Naive thymus-derived CD8-positive, alpha-beta T cell (primary cell): ENCODE results near the gene ZNF281. TPM values are rescaled to one million over a fixed set of nuclear protein-coding genes. Genes with fewer than 3 reads are reported as not detected.

Source experiments
- ATAC-seq, 2 donors: fragments of 150-1000 bp; cut with Tn5 transposase in 1 of 2; sonication (Bioruptor Pico), chemical (Tn5 transposase) in 1 of 2; 1 replicate in 1 of 2; 2 replicates in 1 of 2; pipeline ENCODE4 v1.10.0; 2021; ENCODE audit warnings: mild to moderate bottlenecking in 2 of 2, moderate library complexity in 2 of 2
- POLR2A ChIA-PET: fragments of 350-600 bp; sonication (Branson Sonifier 250); formaldehyde crosslinking; loops from one replicate; lab custom pipeline; 2021; ENCODE audit warnings: antibody characterized with exemption; lab: Charles Lee
- DNase-seq, 10 donors: peaks; one replicate each; pipeline versions ENCODE4 v3.0.0 to v3.0.0-alpha.2; 2020 to 2022
- H3K27ac Mint-ChIP-seq, 10 donors: one replicate each; pipeline ENCODE4 v1.8.0; 2020 to 2022; ENCODE audit warnings: mild to moderate bottlenecking in 10 of 10, mixed read lengths in 10 of 10, moderate library complexity in 4 of 10, inconsistent platforms in 1 of 10
- H3K27me3 Mint-ChIP-seq, 5 donors: one replicate each; pipeline ENCODE4 v1.8.0; 2021 to 2022; ENCODE audit warnings: mixed read lengths in 5 of 5
- H3K36me3 Mint-ChIP-seq, 3 donors: one replicate each; pipeline ENCODE4 v1.8.0; 2020 to 2022; ENCODE audit warnings: mixed read lengths in 3 of 3, mild to moderate bottlenecking in 2 of 3, inconsistent platforms in 1 of 3
- H3K4me1 Mint-ChIP-seq, 4 donors: one replicate each; pipeline ENCODE4 v1.8.0; 2021 to 2022; ENCODE audit warnings: mixed read lengths in 4 of 4
- H3K4me3 Mint-ChIP-seq, 10 donors: one replicate each; pipeline ENCODE4 v1.8.0; 2020 to 2022; ENCODE audit warnings: mild to moderate bottlenecking in 10 of 10, mixed read lengths in 10 of 10, moderate library complexity in 6 of 10, inconsistent platforms in 1 of 10
- H3K9me3 Mint-ChIP-seq, 9 donors: one replicate each; pipeline ENCODE4 v1.8.0; 2020 to 2022; ENCODE audit warnings: mixed read lengths in 9 of 9, mild to moderate bottlenecking in 3 of 9, inconsistent platforms in 1 of 9, moderate library complexity in 1 of 9
- polyA plus RNA-seq, 3 donors: library from polyadenylated mRNA; unstranded; fragments of 300-500 nt; fragmentation: Illumina TruSeq; gene quantifications; one replicate each; pipeline ENCODE4 v1.2.3, GENCODE V29; 2021
- total RNA-seq, 8 experiments: library from RNA in 2 of 8; stranded (reverse) in 2 of 8; gene quantifications; one replicate each; pipeline ENCODE4 v1.2.3 and lab custom pipeline; 2021 to 2026

The ZNF281 gene
- total and polyA plus RNA-seq, 5 experiments from 2014 or later, result 24.7 to 38.4 (median 27.7) TPM

DNA sequence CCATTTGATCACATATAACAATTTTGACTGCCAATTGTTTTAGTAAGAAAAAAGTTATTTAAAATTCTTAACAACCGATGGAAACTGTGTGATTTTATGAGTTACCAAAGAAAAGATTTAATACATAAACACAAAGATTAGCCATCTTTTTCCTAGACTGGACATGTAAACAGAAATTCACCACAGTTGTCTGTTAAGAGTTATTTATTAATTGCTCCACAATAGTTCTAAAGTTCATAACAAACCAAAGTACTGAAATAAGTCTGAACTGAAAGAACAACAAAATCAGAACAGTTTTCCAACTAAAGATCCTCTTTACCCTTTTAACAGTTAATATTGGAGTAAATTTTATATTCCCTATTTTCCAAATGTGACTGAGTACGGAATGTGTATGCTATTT is 8.6 kb downstream of the ZNF281 start:
- no peak for ATAC-seq
- Mint-ChIP-seq H3K4me3 (peak overlapping the region in 1 of 10 donors; percentile 1), H3K9me3 (peaks cover 0 to 4% (median 0%) of the 10 kb centered on the region in 9 donors), H3K27me3 (no peaks in the 10 kb centered on the region), H3K36me3 (peaks cover 5 to 59% (median 19%) of the 10 kb centered on the region in 3 donors), H3K4me1 (peaks cover 14 to 45% (median 36%) of the 10 kb centered on the region in 4 donors), H3K27ac (no peak overlapping the region)
- POLR2A ChIA-PET, result interaction anchor here (0.8 kb wide), 1 partner anchor 15 kb away, joined by 3 read pairs; no protein-coding TSS in a partner anchor
- DNase-seq, result no peak

GRCh38 chr1:200400556-200400955 is 9.3 kb downstream of the ZNF281 start:
- POLR2A ChIA-PET, result no interaction called here
- no peak for ATAC-seq

GRCh38 chr1:200399860-200400259 is 10.0 kb downstream of the ZNF281 start:
- Mint-ChIP-seq H3K27me3 (no peaks in the 10 kb centered on the region), H3K36me3 (peaks cover 0 to 49% (median 14%) of the 10 kb centered on the region in 3 donors), H3K9me3 (no peaks in the 10 kb centered on the region), H3K4me1 (peaks cover 8 to 34% (median 22%) of the 10 kb centered on the region in 4 donors), H3K27ac (peak overlapping the region in 3 of 10 donors; percentile 13 to 54 (median 17)), H3K4me3 (no peak overlapping the region)
- POLR2A ChIA-PET, result no interaction called here
- no peak for ATAC-seq
- no peak for DNase-seq

More at GRCh38 chr1:200400556-200400955, 9.3 kb downstream of the ZNF281 start:
- peak overlapping the region in 1 of 10 donors; percentile 19 for H3K27ac Mint-ChIP-seq
- H3K27me3 Mint-ChIP-seq, result no peaks in the 10 kb centered on the region
- no peaks in the 10 kb centered on the region for H3K9me3 Mint-ChIP-seq
- H3K4me1 Mint-ChIP-seq, result peaks cover 8 to 39% (median 28%) of the 10 kb centered on the region in 4 donors
- peaks cover 0 to 55% (median 14%) of the 10 kb centered on the region in 3 donors for H3K36me3 Mint-ChIP-seq
- H3K4me3 Mint-ChIP-seq, result no peak overlapping the region
- DNase-seq, result no peak

- no peaks in the 10 kb centered on the region for H3K9me3 Mint-ChIP-seq
- no peak overlapping the region for H3K4me3 Mint-ChIP-seq
- ATAC-seq (no peak), DNase-seq (no peak)
- no peak overlapping the region for H3K27ac Mint-ChIP-seq
- no peaks in the 10 kb centered on the region for H3K27me3 Mint-ChIP-seq
- POLR2A ChIA-PET, result interaction anchor here (0.7 kb wide), 1 partner anchor 245 kb away, joined by 3 read pairs; no protein-coding TSS in a partner anchor
- peaks cover 0 to 37% (median 7%) of the 10 kb centered on the region in 3 donors for H3K36me3 Mint-ChIP-seq
- H3K4me1 Mint-ChIP-seq, result peaks cover 8 to 26% (median 18%) of the 10 kb centered on the region in 4 donors
These were observed 11.5 kb downstream of the ZNF281 start for GRCh38 chr1:200398373-200398772.

DNA sequence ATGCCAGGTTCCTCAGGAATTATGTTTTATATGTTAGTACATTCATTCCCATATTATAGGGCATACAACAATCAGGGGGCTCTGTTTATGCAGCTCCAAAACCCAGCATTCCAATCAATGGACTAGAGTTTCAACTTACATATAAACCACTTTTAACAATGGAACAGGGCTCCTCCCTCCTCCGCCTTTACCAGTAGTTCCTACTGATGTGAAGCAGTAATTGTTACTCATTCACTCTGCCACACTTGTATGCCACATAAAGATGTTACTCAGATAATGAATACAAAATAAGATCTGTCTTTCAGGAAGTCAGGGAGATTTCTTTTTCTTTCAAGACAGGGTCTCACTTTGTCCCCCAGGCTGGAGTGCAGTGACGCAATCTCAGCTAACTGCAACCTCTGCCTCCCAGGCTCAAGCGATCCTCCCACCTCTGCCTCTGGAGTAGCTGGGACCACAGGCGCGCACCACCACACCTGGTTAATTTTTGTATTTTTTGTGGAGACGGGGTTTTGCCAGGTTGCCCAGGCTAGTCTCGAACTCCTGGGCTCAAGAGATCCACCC is 17.1 kb downstream of the ZNF281 start:
- POLR2A ChIA-PET, result no interaction called here
- H3K27ac Mint-ChIP-seq, result no peak overlapping the region

GRCh38 chr1:200391747-200392146 is 18.1 kb downstream of the ZNF281 start:
- Mint-ChIP-seq H3K27ac (peak overlapping the region in 1 of 10 donors; percentile 25), H3K4me3 (no peak overlapping the region), H3K4me1 (peaks cover 0 to 5% (median 0%) of the 10 kb centered on the region in 4 donors), H3K9me3 (no peaks in the 10 kb centered on the region), H3K27me3 (no peaks in the 10 kb centered on the region), H3K36me3 (peaks cover 0 to 5% (median 0%) of the 10 kb centered on the region in 3 donors)
- POLR2A ChIA-PET, result no interaction called here
- ATAC-seq, result no peak
- no peak for DNase-seq

More for the DNA sequence above, 17.1 kb downstream of the ZNF281 start:
- Mint-ChIP-seq H3K4me3 (no peak overlapping the region), H3K4me1 (peaks cover 0 to 5% (median 0%) of the 10 kb centered on the region in 4 donors), H3K9me3 (no peaks in the 10 kb centered on the region), H3K36me3 (peaks cover 0 to 5% (median 0%) of the 10 kb centered on the region in 3 donors), H3K27me3 (no peaks in the 10 kb centered on the region)
- DNase-seq (no peak), ATAC-seq (no peak)

DNA sequence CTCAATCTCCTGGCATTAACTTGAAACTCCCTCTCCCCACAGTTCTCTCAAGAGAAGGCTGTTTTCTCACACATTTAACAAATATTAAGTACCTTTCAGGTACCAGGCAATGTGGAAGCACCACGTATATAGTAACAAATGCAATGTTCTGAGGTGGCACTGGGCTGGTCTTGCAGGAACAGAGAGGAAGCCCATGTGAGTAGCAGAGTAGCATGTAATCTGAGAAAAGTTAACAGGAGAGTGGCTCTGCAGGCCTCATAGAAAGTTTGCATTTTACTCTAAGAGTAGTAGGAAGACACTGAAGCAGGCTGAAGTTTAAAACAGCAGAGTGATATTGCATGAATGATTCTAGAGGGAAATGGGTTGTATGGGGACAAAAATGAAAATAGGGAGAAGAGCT is 21.0 kb downstream of the ZNF281 start:
- ATAC-seq (no peak), DNase-seq (no peak)
- Mint-ChIP-seq H3K4me1 (peaks cover 0 to 4% (median 0%) of the 10 kb centered on the region in 4 donors), H3K27me3 (no peaks in the 10 kb centered on the region), H3K36me3 (no peaks in the 10 kb centered on the region), H3K27ac (no peak overlapping the region), H3K4me3 (no peak overlapping the region), H3K9me3 (no peaks in the 10 kb centered on the region)
- POLR2A ChIA-PET, result no interaction called here

DNA sequence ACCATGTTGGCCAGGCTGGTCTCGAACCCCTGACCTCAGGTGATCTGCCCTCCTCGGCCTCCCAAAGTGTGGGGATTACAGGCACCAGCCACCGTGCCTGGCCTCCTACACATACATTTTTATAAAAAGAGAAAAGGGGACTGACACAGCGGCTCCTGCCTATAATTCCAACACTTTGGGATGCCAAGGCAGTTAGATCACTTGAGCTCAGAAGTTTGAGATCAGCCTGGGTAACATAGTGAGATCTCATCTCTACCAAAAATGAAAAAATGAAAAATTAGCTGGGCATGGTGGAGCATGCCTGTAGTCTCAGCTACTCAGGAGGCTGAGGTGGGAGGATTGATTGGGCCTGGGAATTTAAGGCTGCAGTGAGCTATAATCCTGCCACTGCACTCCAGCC is 23.4 kb downstream of the ZNF281 start:
- H3K4me3 Mint-ChIP-seq, result no peak overlapping the region
- no peaks in the 10 kb centered on the region for H3K9me3 Mint-ChIP-seq
- H3K27me3 Mint-ChIP-seq, result no peaks in the 10 kb centered on the region
- no peaks in the 10 kb centered on the region for H3K36me3 Mint-ChIP-seq
- POLR2A ChIA-PET, result interaction anchor here (0.6 to 1.0 kb wide), 4 partner anchors 11 to 267 kb away, joined by 3 to 5 read pairs (median 3); no protein-coding TSS in a partner anchor
- DNase-seq (no peak), ATAC-seq (no peak)
- no peaks in the 10 kb centered on the region for H3K4me1 Mint-ChIP-seq
- H3K27ac Mint-ChIP-seq, result no peak overlapping the region

DNA sequence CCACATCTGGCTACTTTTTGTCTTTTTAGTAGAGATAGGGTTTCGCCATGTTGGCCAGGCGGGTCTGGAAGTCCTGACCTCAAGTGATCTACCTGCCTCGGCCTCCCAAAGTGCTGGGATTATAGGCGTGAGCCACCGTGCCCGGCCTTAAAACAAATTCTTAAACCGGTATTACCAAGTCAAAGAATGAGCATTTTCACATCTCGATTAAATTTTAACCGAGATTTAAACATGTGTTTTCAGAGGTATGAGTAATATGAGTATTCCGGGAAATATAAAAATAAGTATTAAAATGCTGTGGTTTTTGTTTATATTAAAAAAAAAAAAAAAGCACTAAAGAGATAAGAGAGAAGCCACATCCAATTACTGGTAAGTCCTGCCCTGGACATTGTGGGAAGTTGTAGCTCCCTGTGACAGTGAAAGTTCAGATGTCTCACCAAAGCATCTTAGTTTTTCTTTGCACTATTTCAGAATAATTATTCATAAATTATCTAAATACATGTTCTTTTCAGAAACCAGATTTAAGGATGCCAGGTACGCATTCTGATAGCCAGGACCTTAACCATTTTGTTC is 24.9 kb downstream of the ZNF281 start:
- POLR2A ChIA-PET, result no interaction called here
- Mint-ChIP-seq H3K27me3 (no peaks in the 10 kb centered on the region), H3K36me3 (no peaks in the 10 kb centered on the region), H3K9me3 (no peaks in the 10 kb centered on the region), H3K27ac (no peak overlapping the region), H3K4me1 (no peaks in the 10 kb centered on the region), H3K4me3 (no peak overlapping the region)
- ATAC-seq (no peak), DNase-seq (no peak)

- Mint-ChIP-seq H3K27ac (no peak overlapping the region), H3K4me3 (no peak overlapping the region), H3K36me3 (no peaks in the 10 kb centered on the region), H3K4me1 (no peaks in the 10 kb centered on the region), H3K27me3 (no peaks in the 10 kb centered on the region), H3K9me3 (peaks cover 0 to 2% (median 0%) of the 10 kb centered on the region in 9 donors)
- ATAC-seq, result no peak
- DNase-seq, result no peak
- POLR2A ChIA-PET, result no interaction called here
These were observed 28.4 kb downstream of the ZNF281 start for GRCh38 chr1:200381256-200381984.

DNA sequence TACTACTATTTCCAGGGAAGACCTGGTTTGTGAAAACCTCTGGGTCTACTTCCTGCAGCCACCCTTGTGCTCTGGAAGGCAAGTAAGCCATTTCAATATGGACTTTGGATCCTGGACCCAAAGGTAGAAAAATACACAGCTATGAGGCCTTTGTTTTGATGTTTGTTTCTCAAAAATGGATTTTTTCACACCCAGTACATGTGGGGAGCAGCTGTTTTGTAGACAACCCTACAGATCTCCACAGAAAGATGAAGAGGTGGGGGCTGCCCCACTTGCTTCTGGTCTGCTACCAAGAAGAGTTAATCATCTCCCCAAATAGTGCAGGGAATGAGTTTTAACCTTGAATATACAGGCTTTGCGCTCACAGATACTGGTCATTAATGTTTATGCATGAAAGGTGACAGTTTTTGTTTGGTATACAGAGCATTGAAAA is 29.2 kb downstream of the ZNF281 start:
- Mint-ChIP-seq H3K4me1 (no peaks in the 10 kb centered on the region), H3K27ac (no peak overlapping the region), H3K9me3 (peaks cover 0 to 2% (median 0%) of the 10 kb centered on the region in 9 donors), H3K36me3 (no peaks in the 10 kb centered on the region), H3K4me3 (no peak overlapping the region), H3K27me3 (no peaks in the 10 kb centered on the region)
- DNase-seq, result no peak
- no peak for ATAC-seq
- POLR2A ChIA-PET, result no interaction called here

- ATAC-seq (no peak), DNase-seq (no peak)
- POLR2A ChIA-PET, result no interaction called here
- Mint-ChIP-seq H3K4me1 (peaks cover 0 to 2% (median 0%) of the 10 kb centered on the region in 4 donors), H3K36me3 (no peaks in the 10 kb centered on the region), H3K27me3 (no peaks in the 10 kb centered on the region), H3K9me3 (peaks cover 0 to 2% (median 0%) of the 10 kb centered on the region in 9 donors), H3K4me3 (no peak overlapping the region), H3K27ac (no peak overlapping the region)
These were observed 29.8 kb downstream of the ZNF281 start for GRCh38 chr1:200379940-200380588.
